OCI-LY1 (cell line): ENCODE data around the gene FMC1.

Experiments
- EZH2 ChIP-seq: fragments of 200-600 bp; sonication (generic), shearing (Covaris generic); IDR thresholded peaks from 2 replicates; pipeline ENCODE4 v1.8.0; 2017; ENCODE audit warnings: borderline replicate concordance, mixed run types, mild to moderate bottlenecking, antibody characterized with exemption, low read length, moderate library complexity, mixed read lengths
- TF ChIP-seq, protein P1 (sequence below): fragments of 200-600 bp; sonication (generic), shearing (Covaris generic); IDR thresholded peaks from 2 replicates; pipeline ENCODE4 v1.5.1; 2017; ENCODE audit warnings: mild to moderate bottlenecking, antibody characterized with exemption, low read length, moderate library complexity, mixed read lengths

DNA sequence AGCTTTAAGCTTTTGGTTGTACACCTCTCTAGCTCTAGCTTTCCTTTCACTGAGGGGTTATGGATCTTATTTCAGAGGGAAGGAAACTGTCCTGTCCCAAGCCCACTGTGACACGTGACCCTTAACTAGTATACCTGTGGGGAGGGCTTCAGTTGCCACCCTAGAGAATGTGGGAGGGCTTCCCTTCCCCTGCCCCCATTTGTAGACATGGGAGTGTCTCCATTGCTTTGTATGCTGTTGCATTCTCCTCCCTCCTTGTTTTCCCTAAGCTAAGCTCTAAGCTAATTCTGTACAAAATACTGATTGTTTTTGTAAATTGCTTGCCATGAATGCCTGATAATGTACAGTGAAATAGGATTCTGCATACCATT is 29.8 kb downstream of the FMC1 start:
- no peak for TF ChIP-seq EZH2
- TF ChIP-seq, protein P1, sequence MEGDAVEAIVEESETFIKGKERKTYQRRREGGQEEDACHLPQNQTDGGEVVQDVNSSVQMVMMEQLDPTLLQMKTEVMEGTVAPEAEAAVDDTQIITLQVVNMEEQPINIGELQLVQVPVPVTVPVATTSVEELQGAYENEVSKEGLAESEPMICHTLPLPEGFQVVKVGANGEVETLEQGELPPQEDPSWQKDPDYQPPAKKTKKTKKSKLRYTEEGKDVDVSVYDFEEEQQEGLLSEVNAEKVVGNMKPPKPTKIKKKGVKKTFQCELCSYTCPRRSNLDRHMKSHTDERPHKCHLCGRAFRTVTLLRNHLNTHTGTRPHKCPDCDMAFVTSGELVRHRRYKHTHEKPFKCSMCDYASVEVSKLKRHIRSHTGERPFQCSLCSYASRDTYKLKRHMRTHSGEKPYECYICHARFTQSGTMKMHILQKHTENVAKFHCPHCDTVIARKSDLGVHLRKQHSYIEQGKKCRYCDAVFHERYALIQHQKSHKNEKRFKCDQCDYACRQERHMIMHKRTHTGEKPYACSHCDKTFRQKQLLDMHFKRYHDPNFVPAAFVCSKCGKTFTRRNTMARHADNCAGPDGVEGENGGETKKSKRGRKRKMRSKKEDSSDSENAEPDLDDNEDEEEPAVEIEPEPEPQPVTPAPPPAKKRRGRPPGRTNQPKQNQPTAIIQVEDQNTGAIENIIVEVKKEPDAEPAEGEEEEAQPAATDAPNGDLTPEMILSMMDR: no peak
